ENCODE results near the gene STON2. TPM values are rescaled to one million over a fixed set of nuclear protein-coding genes. Genes with fewer than 3 reads are reported as not detected.

The STON2 gene
- total and polyA plus RNA-seq, 2 of the 13 experiments (the other 11 are each of a cell fraction or from before 2014, with no cell fraction given), result 2.1 to 11.0 TPM

GRCh38 chr14:81303258-81303935 is 96.7 kb downstream of the STON2 start (continued):
- TF ChIP-seq, protein P1, sequence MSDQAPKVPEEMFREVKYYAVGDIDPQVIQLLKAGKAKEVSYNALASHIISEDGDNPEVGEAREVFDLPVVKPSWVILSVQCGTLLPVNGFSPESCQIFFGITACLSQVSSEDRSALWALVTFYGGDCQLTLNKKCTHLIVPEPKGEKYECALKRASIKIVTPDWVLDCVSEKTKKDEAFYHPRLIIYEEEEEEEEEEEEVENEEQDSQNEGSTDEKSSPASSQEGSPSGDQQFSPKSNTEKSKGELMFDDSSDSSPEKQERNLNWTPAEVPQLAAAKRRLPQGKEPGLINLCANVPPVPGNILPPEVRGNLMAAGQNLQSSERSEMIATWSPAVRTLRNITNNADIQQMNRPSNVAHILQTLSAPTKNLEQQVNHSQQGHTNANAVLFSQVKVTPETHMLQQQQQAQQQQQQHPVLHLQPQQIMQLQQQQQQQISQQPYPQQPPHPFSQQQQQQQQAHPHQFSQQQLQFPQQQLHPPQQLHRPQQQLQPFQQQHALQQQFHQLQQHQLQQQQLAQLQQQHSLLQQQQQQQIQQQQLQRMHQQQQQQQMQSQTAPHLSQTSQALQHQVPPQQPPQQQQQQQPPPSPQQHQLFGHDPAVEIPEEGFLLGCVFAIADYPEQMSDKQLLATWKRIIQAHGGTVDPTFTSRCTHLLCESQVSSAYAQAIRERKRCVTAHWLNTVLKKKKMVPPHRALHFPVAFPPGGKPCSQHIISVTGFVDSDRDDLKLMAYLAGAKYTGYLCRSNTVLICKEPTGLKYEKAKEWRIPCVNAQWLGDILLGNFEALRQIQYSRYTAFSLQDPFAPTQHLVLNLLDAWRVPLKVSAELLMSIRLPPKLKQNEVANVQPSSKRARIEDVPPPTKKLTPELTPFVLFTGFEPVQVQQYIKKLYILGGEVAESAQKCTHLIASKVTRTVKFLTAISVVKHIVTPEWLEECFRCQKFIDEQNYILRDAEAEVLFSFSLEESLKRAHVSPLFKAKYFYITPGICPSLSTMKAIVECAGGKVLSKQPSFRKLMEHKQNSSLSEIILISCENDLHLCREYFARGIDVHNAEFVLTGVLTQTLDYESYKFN (CRISPR knock-in tag; conservative IDR thresholded peaks at IDR 0.05), result peak; percentile 97
- TF ChIP-seq ATF7-NPFF (CRISPR knock-in tag; IDR thresholded peaks at IDR 0.05; ENCODE audit: low read depth) (no peak), FOXO4 (CRISPR knock-in tag; conservative IDR thresholded peaks at IDR 0.05) (no peak), ZNF543 (CRISPR knock-in tag; IDR thresholded peaks at IDR 0.05) (no peak), SMYD3 (CRISPR knock-in tag; IDR thresholded peaks at IDR 0.05) (no peak), ZNF362 (CRISPR knock-in tag; IDR thresholded peaks at IDR 0.05; ENCODE audit: borderline replicate concordance) (no peak), JUNB (CRISPR knock-in tag; IDR thresholded peaks at IDR 0.05; ENCODE audit: borderline replicate concordance) (peak; percentile 91), BRF2 (CRISPR knock-in tag; IDR thresholded peaks at IDR 0.05) (no peak), SPEN (CRISPR knock-in tag; IDR thresholded peaks at IDR 0.05; ENCODE audit: low read depth) (peak; percentile 82), ZNF263 (CRISPR knock-in tag; IDR thresholded peaks at IDR 0.05) (no peak), ZMAT5 (CRISPR knock-in tag; IDR thresholded peaks at IDR 0.05; ENCODE audit: borderline replicate concordance, low read depth) (no peak), NONO (IDR thresholded peaks at IDR 0.05) (no peak), NONO (CRISPR knock-in tag; conservative IDR thresholded peaks at IDR 0.05) (peak; percentile 53), CBFB (CRISPR knock-in tag; IDR thresholded peaks at IDR 0.05) (peak; percentile 90), ZNF260 (CRISPR knock-in tag; IDR thresholded peaks at IDR 0.05; ENCODE audit: borderline replicate concordance, low read depth) (no peak), NFE2L2 (IDR thresholded peaks at IDR 0.05; ENCODE audit: low read length) (peak; percentile 94)
- TF ChIP-seq, protein P2, sequence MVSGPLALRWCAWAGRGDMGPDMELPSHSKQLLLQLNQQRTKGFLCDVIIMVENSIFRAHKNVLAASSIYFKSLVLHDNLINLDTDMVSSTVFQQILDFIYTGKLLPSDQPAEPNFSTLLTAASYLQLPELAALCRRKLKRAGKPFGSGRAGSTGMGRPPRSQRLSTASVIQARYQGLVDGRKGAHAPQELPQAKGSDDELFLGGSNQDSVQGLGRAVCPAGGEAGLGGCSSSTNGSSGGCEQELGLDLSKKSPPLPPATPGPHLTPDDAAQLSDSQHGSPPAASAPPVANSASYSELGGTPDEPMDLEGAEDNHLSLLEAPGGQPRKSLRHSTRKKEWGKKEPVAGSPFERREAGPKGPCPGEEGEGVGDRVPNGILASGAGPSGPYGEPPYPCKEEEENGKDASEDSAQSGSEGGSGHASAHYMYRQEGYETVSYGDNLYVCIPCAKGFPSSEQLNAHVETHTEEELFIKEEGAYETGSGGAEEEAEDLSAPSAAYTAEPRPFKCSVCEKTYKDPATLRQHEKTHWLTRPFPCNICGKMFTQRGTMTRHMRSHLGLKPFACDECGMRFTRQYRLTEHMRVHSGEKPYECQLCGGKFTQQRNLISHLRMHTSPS (CRISPR knock-in tag; IDR thresholded peaks at IDR 0.05; ENCODE audit: low read depth), result no peak
- TF ChIP-seq, protein P3, sequence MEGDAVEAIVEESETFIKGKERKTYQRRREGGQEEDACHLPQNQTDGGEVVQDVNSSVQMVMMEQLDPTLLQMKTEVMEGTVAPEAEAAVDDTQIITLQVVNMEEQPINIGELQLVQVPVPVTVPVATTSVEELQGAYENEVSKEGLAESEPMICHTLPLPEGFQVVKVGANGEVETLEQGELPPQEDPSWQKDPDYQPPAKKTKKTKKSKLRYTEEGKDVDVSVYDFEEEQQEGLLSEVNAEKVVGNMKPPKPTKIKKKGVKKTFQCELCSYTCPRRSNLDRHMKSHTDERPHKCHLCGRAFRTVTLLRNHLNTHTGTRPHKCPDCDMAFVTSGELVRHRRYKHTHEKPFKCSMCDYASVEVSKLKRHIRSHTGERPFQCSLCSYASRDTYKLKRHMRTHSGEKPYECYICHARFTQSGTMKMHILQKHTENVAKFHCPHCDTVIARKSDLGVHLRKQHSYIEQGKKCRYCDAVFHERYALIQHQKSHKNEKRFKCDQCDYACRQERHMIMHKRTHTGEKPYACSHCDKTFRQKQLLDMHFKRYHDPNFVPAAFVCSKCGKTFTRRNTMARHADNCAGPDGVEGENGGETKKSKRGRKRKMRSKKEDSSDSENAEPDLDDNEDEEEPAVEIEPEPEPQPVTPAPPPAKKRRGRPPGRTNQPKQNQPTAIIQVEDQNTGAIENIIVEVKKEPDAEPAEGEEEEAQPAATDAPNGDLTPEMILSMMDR (CRISPR knock-in tag; IDR thresholded peaks at IDR 0.05), result no peak
